GM18508 (cell line): ENCODE results near the gene CCSAP.

ENCODE experiments used
- ATAC-seq: cut with Tn5 transposase; IDR thresholded peaks from one replicate; pipeline ENCODE4 v1.9.1; 2021; ENCODE audit warnings: moderate number of reproducible peaks; ENCODE audit not compliant: insufficient read depth, unreplicated experiment

The CCSAP gene

DNA sequence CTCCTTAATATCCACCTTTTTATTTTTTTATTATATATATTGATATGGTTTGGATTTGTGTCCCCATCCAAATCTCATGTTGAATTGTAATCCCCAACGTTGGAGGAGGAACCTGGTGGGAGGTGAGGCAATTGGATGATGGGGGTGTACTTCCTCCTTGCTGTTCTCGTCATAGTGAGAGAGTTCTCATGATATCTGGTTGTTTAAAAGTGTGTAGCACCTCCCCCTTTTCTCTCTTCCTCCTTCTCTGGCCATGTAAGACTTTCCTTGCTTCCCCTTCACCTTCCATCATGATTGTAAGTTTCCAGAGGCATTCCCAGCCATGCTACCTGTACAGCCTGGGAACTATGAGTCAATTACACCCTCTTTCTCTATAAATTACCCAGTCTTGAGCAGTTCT is 22.7 kb upstream of the CCSAP start:
- no peak for ATAC-seq

DNA sequence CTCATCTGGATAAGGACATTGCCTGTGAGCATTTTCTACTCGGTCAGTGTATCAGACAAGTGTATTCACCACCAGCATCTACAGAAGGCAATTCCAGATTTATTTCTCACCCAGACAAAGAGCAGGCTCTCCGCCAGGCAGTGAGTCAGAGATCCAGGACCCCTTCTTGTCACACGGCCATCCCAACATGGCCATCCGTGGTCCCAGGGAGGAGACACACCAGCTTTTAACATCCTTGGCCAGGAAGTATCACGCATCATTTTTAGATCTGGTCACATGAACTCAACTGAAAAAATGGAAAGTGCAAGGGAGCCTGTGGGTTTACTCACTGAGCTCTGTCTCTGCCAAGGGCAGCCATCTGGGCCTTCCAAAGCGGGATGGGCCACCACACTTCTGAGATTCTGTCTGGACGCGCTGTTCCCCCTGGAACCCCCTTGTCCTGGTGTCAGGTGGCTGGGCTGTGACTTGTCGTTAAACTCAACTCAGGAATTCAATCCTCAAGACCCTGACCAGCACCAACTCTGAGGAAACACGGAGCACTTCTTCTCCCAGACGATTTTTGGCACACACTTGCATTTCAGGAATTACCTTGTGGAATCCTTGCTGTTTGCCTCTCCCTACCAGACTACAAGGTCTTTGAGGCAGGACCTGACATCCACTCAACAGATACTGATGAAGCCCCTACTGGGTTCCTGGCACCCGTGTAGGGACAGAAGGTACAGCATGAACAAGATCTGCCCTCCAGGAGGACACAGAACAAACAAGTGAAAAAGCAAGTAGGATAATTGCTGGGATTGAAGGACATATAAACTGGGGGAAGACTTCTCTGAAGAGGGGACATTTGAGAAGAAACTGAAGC is 21.6 kb upstream of the CCSAP start:
- no peak for ATAC-seq

DNA sequence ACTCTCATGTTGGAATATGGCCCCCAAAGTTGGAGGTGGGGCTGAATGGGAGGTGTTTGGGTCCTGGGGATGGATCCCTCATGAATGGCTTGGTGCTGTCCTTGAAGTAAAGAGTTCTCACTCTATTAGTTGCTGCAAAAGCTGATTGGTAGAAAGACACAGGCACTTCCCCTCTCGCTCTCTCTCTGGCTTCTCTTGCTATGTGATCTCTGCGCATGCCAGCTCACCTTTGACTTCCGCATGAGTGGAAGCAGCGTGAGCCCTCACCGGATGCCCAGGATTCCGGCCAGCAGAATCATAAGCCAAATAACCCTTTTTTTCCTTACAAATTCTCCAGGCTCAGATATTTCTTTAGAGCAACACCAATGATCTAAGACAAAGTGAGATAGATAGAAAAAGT is 20.9 kb upstream of the CCSAP start:
- no peak for ATAC-seq

DNA sequence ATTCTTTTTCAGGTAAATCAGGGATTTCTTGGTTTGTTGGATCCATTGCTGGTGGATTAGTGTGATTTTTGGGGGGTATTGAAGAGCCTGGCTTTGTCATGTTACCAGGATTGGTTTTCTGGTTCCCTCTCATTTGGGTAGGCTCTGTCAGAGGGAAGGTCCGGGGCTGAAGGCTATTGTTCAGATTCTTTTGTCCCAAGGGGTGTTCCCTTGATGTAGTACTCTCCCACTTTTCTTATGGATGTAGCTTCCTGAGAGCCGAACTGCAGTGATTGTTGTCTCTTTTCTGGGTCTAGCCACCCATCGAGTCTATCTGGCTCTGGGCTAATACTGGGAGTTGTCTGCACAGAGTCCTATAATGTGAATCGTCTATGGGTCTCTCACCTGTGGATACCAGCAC is 17.6 kb upstream of the CCSAP start:
- ATAC-seq, result no peak

DNA sequence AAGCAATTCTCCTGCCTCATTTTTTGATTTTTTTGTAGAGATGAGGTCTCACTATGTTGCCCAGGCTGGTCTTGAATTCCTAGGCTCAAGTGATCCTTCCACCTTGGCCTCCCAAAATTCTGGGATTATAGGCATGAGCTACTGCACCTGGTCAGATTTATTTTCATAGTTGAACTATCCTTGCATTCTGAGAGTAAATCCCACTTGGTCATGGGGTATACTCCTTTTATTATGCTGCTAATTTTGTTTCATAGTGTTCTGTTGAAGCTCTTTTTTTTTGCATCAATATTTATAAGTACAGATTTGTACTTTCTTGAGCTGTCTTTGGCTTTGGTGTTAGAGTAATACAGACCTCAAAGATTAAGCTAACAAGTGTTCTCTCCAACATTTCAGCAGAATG is 12.8 kb upstream of the CCSAP start:
- no peak for ATAC-seq

DNA sequence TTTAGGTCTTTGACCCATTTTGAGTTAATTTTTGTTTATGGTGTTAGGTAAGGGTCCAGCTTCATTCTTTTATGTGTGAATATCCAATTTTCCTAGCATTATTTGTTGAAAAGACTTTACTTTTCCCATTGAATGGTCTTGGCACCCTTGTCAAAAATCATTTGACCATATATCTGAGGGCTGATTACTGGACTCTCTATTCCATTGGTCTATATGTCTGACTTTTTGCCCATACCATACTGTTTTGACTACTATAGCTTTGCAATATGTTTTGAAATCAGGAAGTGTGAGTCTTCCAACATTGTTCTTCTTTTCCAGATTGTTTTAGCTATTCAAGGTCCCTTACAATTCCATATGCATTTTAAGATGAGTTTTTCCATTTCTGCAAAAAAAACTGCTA is 11.4 kb upstream of the CCSAP start:
- ATAC-seq, result no peak

DNA sequence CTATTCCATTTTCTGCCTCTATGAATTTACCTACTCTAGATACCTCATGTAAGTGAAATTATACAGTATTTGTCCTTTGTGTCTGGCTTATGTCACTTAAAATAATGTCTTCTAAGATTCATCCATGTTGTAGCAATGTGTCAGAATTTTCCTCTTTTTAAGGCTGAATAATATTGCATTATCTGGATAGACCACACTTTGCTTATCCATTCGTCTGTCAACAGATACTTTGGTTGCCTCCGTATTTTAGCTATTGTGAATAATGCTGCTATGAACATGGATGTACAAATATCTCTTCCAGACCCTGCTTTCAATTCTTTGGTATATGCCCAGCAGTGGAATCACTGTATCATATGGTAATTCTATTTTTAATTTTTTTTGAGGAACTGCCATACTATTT is 10.1 kb upstream of the CCSAP start:
- no peak for ATAC-seq

DNA sequence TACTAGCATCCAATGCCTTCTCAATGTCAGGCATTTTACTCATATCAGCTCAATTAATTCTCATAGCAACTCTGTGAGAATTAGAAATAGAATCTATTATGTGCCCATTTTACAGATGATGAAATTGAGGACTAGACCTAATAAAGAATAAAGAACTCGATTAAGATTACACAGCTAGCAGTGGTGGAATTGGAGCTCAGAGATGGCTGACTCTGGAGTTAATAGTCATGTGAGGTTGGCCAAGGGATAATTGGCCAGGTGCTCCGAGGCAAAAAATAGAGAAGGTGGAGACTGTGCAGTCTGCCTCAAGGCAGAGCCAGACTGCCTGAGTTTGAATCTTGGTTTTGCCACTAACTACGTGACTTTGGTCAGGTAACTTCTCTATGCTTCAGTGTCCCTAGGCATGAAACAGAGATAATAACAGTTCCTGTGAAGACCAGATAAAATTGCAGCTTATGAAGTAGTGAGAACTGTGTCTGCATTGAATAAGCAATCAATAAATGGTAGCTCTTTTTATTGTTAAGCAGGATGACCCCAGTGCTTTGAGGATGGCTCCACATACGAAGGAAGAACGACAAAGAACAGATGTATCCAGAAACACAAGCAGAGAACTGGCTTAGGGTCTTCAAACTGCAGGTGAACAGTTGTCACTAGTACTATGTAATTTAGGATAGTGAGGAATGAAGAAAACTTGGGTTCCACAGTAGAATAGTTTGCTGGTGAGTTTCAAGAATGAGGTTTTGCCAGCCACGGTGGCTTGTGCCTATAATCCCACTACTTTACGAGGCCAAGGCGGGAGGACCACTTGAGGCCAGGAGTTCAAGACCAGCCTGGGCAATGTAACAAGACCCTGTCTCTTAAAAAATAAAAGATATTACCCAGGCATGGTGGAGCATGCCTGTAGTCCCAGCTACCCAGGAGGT is 6.9 kb upstream of the CCSAP start:
- no peak for ATAC-seq

DNA sequence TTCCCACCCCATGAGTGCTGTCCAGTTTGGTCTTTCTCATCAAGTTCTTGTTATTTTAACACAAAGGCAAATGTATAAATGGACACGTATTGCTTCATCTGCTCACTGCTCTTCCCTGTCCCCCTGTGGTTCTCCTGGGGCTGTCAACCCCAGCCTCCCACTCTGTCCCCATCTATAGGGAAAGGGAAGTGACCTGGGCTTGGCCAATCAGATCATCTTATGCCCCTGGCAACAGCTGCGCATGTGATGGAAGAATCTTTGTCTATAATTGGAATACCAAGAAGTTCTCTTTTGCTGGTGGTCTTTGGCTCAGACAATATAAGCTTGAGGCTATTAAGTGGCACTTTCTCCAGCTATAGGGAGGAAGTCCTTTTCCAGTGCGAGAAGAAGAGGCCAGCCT is 4.7 kb upstream of the CCSAP start:
- no peak for ATAC-seq

DNA sequence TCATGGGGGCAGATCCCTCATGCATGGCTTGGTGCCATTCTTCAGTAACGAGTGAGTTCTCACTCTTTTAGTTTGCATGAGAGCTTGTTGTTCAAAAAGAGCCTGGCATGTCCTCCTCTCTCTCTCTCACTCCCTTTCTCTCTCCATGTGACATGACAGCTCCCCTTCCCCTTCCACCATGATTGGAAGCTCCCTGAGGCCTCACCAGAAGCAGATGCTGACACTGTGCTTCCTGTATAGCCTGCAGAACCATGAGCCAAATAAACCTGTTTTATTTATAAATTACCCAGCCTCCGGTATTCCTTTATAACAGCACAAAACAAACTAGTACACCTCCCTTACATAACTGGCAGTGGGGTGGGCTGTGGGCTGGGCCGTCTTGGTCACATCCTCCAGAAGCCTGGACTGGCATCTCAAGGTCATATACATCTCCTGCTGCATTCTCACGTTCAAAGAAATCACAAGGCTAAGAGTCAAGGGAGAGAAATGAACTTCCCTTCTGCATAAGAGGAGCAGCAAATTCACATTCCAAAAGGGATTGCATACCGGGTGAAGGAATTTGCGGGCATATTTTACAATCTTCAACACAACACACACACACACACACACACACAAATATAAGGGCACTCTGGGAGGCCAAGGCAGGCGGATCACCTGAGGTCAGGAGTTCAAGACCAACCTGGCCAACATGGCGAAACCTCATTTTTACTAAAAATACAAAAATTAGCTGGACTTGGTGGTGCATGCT is 2.3 kb upstream of the CCSAP start:
- no peak for ATAC-seq

DNA sequence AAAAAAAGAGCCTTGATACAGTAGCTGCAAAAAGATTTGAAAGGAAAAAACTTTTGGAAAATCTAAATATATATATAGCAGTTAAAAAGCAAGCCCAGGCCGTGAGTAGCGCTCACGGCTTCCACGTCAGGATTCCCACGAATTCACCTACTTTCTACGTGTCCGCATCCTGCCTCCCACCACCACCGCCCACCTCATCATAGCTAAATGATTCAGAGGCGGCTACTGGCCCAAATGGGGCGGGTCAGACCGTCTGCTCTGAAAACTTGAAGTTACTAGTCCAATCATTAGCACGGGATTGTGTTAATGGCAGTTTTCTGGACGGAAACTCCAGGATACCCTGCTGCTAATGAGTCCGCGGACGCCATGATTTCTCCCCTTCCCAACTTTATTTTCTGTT is 1.3 kb upstream of the CCSAP start:
- no peak for ATAC-seq

DNA sequence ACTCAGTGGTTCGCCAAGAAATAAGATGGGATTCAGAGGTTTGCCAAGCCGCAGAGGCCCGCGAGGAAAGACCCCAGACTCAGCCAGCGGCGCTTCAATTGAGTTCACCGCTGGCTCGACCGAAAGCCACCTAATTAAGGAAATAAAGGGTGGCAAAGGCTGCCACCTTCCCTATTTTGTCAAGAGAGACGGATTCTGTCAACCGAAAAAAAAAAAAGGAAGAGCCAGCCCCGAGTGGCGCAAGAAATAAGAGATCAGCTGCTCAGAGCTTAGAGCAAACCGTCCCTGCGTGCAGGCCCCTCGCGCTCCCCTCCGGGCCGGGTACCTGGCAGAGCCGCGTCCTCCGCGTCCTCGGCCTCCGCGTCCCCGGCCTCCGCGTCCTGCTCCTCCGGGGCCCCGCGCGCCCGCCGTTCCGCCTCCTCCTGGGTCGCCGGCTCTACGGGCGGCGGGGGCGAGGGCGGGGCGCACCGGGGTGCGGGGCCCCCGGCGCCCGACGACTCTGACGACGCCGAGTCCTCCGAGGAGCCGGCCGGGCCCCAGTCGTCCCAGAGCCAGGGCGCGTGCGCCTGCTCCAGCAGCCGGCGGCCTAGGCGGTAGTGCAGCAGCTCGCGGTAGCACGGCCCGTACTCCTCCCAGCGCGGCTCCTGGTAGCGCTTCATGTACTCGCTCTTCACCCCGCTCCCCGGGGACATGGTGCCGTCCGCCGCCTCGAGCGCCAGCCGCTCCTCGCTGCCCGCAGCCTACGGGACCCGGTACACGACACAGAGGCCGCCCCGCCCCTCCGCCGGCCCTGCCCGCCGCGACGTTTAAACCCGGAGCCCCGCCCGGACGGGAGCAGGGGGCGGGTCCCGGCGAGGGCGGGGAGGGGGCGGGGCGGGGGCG is 832 bp downstream of the CCSAP start:
- peak; percentile 30 for ATAC-seq

DNA sequence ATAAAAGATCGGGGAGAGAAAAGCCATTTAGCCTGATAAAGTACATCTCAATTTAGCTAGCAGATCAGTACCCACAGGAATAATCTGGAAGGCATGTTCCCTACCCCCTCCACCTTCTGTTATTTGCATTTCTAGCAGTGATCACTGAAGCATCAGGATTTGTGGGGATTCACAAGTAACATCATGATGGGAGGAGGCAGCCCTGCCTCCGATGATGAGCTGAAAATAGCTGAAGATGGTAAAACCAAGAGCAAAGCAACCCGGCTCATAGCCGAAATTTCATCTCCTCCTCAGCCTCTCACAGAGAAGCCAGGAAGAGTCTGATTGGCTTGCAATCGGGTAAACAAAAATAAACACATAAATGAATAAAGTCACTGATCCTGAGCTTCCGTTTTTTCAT is 2.4 kb downstream of the CCSAP start:
- ATAC-seq, result no peak

DNA sequence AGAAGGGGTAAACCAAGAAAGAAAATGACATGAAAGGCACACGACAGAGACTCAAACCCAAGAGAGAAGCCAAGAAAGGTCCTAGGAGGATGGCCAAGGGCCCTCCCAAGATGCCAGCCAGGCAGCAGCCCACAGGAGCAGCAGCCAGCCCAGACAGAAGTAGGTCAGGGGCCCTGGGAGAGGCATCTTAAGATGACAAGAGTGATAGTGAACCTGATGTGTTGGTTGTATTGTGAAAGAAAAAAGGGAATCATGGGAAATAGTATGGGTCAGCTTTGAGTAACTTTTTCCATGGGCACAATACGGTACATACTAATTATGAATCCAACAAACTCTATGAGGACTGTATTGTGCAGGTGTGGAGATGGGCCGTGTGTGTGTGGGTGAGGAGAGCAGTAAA is 3.3 kb downstream of the CCSAP start:
- no peak for ATAC-seq

DNA sequence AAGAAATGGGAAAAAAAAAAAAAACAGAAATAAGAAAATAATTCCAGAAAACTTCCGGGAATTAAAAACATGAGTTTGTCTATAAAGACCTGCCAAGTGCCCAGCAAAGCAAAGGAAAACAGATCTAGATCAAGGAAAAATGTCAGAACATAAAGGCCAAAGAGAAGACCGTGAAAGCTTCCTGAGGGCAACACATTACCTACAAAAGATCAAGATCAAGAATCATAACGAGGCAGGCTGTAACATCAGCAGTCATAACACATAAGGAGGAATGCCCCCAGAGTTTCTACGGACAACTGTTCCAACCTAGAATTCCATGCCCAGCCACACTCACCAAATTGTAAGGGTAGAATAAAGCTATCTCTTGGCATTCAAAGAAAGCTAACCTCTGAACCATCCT is 3.8 kb downstream of the CCSAP start:
- no peak for ATAC-seq

DNA sequence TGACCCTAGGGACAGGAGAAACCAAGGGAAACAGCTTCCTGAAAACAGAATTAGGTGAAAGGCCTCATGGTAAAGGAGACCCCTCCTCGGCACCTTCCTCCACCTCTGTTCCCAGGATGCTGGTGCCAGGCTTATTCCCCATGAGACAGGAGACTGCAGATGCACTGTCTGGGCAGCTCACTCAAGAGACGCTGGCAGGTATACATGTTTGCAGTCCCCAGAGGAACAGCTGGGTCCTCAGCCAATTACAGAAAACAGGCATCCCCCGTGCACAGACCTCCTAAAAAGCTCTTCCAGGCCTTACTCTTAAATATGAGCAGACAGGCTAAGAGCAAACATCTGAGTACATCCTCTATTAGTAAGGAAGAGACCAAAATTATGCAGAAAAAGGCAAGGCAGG is 6.5 kb downstream of the CCSAP start:
- no peak for ATAC-seq

DNA sequence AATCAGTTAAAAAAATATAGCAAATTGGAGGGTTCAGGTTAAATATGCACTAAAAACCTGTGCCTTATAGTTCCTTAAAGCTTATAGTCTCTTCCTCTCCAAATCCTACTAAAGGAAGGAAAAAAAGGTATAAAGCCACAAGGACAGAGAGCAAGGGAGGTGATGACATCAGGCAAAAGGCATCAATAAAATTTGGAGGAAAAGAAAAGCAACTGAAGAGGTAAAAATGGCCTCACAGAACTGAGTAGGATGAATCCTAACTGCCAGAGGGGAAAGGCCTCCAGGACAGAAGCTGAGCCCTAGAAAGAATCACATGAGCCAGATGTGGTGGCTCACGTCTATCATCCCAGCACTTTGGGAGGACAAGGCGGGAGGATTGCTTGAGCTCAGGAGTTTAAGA is 8.1 kb downstream of the CCSAP start:
- ATAC-seq, result no peak

DNA sequence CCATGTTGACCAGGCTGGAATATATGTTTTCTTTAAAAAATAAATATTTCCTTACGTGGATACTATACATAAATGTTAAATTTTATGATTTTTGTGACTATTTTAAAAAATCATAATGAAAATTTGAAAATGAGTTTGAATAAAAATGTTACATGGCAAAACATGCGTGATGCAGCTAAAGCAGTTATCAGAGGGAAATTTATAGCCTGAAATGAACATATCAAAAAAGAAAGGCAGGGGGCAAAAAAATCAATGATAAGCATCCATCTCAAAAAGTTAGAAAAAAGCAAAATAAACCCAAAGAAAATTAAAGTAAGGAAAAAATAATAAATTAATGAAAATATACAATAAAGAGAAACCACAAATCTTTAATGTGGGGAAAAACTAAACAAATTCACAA is 8.6 kb downstream of the CCSAP start:
- no peak for ATAC-seq

DNA sequence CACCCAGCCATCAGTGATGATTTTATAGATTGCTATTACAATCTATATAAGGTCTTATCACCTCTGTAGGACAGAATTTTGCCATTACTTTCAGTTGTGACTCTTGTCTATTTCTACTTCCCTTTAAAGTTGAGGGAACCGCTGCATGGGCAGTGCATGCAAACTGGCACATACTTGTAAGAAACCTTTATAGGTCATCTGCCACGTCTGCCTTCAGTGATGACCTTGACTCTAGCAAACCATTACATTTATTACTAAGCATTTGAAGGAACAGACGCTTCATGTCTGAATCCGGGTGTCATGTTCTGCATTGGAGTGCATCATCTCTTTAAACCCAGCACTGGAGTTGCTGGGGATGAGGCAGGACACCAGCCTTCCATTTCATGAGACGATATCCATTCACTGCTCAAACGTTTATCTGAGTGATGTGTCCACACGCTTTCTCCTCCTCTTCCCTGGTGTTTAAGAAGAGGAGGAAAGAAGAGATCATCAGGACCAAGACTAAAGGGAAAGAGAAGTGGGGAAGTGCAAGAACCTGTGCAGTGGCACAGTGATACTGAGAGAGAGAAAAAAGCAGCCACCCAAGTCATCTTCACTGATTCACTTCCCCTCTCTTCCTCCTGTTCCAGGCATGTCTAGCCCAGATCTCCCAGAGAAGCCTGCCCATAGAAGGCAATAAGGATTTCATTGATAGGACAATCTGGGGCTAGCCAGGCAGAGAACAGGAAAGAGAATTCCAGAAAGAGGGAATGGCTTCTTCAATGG is 14.1 kb downstream of the CCSAP start:
- no peak for ATAC-seq
